ENCODE data around the gene AKAP1.
A peak's percentile ranks its signal among the peaks of the same experiment; 100 is the strongest.

Gene AKAP1, protein sequence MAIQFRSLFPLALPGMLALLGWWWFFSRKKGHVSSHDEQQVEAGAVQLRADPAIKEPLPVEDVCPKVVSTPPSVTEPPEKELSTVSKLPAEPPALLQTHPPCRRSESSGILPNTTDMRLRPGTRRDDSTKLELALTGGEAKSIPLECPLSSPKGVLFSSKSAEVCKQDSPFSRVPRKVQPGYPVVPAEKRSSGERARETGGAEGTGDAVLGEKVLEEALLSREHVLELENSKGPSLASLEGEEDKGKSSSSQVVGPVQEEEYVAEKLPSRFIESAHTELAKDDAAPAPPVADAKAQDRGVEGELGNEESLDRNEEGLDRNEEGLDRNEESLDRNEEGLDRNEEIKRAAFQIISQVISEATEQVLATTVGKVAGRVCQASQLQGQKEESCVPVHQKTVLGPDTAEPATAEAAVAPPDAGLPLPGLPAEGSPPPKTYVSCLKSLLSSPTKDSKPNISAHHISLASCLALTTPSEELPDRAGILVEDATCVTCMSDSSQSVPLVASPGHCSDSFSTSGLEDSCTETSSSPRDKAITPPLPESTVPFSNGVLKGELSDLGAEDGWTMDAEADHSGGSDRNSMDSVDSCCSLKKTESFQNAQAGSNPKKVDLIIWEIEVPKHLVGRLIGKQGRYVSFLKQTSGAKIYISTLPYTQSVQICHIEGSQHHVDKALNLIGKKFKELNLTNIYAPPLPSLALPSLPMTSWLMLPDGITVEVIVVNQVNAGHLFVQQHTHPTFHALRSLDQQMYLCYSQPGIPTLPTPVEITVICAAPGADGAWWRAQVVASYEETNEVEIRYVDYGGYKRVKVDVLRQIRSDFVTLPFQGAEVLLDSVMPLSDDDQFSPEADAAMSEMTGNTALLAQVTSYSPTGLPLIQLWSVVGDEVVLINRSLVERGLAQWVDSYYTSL

DNA sequence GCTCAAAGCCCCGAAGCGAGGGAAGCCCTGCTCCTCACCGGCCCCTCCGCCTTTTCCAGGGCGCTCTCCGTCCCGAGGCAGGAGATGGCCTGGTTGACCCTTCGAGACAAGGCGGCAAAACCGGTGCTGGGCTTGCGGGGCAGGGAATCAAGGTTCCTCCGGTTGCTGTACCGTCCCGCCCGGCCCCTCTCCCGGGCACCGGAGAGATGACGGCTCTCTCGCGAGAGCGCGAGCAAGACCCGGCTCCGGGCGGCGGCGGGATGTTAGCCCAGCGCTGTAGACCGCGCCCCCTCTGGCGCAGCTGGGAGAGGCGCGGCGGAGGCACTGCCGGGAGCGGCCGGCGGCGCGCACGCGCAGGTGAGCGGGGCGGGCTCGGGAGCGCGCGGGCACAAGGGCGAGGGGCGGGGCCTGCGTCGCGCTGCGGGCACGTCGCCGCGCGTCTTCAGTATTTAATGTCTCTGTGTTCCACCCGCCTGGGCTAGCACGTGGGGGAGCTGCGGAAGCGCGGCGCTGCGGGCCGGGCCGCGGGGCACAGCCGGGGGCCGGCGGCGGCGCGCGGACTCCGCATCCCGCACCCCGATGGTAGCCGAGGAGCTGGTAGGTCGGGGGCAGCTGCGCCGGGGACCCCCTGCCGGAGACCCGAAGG lies at the start of gene AKAP1:
AKAP1 (plus strand) TSS at position 445 of the 646 bp plus-strand sequence. CDS start 20,219 bp downstream, outside the sequence.
- TF ChIP-seq, protein P1, sequence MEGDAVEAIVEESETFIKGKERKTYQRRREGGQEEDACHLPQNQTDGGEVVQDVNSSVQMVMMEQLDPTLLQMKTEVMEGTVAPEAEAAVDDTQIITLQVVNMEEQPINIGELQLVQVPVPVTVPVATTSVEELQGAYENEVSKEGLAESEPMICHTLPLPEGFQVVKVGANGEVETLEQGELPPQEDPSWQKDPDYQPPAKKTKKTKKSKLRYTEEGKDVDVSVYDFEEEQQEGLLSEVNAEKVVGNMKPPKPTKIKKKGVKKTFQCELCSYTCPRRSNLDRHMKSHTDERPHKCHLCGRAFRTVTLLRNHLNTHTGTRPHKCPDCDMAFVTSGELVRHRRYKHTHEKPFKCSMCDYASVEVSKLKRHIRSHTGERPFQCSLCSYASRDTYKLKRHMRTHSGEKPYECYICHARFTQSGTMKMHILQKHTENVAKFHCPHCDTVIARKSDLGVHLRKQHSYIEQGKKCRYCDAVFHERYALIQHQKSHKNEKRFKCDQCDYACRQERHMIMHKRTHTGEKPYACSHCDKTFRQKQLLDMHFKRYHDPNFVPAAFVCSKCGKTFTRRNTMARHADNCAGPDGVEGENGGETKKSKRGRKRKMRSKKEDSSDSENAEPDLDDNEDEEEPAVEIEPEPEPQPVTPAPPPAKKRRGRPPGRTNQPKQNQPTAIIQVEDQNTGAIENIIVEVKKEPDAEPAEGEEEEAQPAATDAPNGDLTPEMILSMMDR (conservative IDR thresholded peaks at IDR 0.05; ENCODE audit: low read depth, low read length) = no peak
- DNase-seq (ENCODE audit: low read depth) = peak; percentile 95
- peak within 1 kb of the TSS; percentile 100 for H3K4me3 ChIP-seq (ENCODE audit: low read depth, low read length)

DNA sequence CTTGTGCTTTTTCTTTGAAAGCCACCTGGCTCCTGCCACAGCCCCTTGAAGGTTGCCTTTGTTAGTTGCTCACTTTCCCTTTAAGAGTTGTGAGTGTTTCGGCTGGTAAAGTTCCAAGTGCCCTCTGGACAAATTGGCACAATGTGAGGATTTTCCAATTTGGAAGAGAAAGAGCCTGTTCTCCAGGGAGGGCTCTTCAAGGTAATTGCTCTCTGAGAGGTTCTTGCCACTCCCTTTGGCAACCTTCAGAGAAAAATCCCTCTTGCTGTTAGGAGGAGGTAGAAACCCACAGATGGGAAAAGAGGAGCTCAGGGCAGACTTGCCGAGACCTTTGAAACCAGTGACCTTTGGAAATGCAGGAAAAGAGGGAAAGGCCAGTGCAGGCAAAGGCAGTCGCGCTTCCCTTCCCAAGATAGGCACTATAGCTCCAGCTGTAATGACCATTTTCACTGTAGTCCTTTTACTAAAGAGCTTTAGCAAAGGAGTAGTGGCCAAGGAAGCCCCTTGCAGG lies 49.0 kb upstream of the AKAP1 start:
- TF ChIP-seq, protein P1 (conservative IDR thresholded peaks at IDR 0.05; ENCODE audit: low read depth, low read length) = no peak
- H3K4me3 ChIP-seq (ENCODE audit: low read depth, low read length) = no peak overlapping the region
- no peak for DNase-seq (ENCODE audit: low read depth)

DNA sequence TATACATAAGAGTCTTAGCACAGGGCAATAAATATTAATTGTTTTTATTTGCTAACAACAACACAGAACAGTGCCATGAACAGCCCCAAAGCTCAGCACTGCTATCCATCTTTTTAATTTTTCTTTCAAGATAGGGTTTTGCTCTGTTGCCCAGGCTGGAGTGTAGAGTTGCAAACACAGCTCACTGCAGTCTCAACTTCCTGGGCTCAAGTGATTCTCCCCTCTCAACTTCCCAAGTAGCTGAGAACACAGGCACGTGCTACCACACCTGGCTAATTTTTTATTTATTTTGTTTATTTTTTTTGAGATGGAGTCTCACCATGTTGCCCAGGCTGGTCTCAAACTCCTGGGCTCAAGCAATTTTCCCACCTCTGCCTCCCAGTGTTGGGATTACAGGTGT lies 47.6 kb upstream of the AKAP1 start:
- no peak overlapping the region for H3K4me3 ChIP-seq (ENCODE audit: low read depth, low read length)
- DNase-seq (ENCODE audit: low read depth) = no peak
- TF ChIP-seq, protein P1 (conservative IDR thresholded peaks at IDR 0.05; ENCODE audit: low read depth, low read length) = no peak

DNA sequence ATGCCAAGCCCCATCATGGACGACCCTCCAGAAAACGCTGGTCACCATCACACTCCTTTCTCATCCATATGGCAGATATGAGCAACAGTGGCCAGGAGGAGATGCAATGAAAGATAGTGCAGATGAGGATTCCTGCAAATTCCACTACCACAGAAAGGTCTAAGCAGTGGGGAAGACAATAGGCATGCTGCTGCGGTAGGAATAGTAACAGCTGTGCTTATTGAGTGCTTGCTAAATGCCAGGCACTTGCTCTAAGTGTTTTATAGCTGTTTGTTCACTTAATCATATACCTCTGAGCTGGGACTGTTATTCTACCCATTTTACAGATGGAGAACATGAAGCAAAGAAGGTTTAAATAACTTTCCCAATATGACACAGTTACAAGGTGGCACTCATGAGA lies 46.6 kb upstream of the AKAP1 start:
- H3K4me3 ChIP-seq (ENCODE audit: low read depth, low read length) = no peak overlapping the region
- TF ChIP-seq, protein P1 (conservative IDR thresholded peaks at IDR 0.05; ENCODE audit: low read depth, low read length) = no peak
- no peak for DNase-seq (ENCODE audit: low read depth)

DNA sequence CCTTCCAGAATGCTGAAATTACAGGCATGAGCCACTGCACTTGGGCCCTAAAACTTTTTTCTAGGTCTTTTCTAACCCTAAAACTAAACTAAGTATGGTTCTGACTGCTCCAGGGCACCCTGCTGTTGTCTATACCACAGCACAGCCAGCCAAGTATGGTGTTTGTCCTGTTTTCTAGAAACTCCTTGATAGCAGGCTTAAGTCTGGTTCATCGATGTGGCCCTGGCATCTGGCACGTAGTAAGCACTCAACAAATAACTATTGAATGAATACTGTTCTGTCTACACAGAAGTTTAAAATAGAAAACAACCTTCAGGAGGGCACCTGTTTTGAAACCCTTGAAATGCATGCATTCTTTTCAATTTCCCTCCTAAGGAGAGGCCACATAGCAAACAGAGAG lies 44.5 kb upstream of the AKAP1 start:
- DNase-seq (ENCODE audit: low read depth) = no peak
- no peak overlapping the region for H3K4me3 ChIP-seq (ENCODE audit: low read depth, low read length)
- TF ChIP-seq, protein P1 (conservative IDR thresholded peaks at IDR 0.05; ENCODE audit: low read depth, low read length) = no peak

DNA sequence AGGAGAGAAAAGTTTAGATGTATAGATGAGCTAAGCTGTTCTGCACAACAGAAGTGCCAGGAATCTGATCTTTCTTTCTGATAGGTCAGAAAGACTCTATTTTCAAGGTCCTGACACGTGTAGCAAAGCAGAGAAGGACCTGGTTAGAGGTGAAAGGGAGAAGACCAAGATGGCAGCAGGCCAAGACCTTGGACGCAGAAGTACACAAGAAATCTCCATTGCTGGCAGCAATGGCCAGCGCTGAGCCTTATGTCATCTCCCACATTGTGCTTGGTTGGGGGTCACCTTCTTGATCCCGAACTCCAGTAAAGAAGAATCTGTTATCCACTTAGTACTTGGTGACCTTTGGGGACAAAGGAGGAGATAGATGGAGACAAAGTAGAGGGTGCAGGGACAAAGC lies 41.8 kb upstream of the AKAP1 start:
- no peak overlapping the region for H3K4me3 ChIP-seq (ENCODE audit: low read depth, low read length)
- TF ChIP-seq, protein P1 (conservative IDR thresholded peaks at IDR 0.05; ENCODE audit: low read depth, low read length) = no peak
- DNase-seq (ENCODE audit: low read depth) = no peak

All from choroid plexus epithelial cell (primary cell).